Chondrocyte (in vitro differentiated cells): ENCODE data around the gene CCDC69. TPM values are rescaled to one million over a fixed set of nuclear protein-coding genes. Genes with fewer than 3 reads are reported as not detected.
"Not testable (repeated sequence)": the region's sequence is repeated elsewhere in the genome, so short reads cannot be mapped to it uniquely, and the experiment has no call there.

Experiments used
- DNase-seq: peaks from one replicate; pipeline ENCODE4 v3.0.0; 2021; ENCODE audit warnings: mixed read lengths, low spot score
- H3K27ac Mint-ChIP-seq: one replicate; pipeline ENCODE4 v1.8.0; 2021; ENCODE audit warnings: mild to moderate bottlenecking, moderate library complexity, mixed read lengths; ENCODE audit not compliant: unreplicated experiment
- H3K27me3 Mint-ChIP-seq: 2 replicates; pipeline ENCODE4 v1.8.0; 2021; ENCODE audit warnings: low read depth, mixed read lengths
- H3K36me3 Mint-ChIP-seq: 2 replicates; pipeline ENCODE4 v1.8.0; 2021; ENCODE audit warnings: low read depth, mixed read lengths
- H3K4me1 Mint-ChIP-seq: 2 replicates; pipeline ENCODE4 v1.8.0; 2021; ENCODE audit warnings: low read depth, mild to moderate bottlenecking, mixed read lengths
- H3K4me3 Mint-ChIP-seq: one replicate; pipeline ENCODE4 v1.8.0; 2021; ENCODE audit warnings: mild to moderate bottlenecking, moderate library complexity, mixed read lengths; ENCODE audit not compliant: unreplicated experiment
- H3K9me3 Mint-ChIP-seq: 2 replicates; pipeline ENCODE4 v1.8.0; 2021; ENCODE audit warnings: low read depth, mixed read lengths
- CTCF ChIP-seq: fragments of 200-600 bp; sonication (generic); IDR thresholded peaks from 2 replicates; pipeline ENCODE4 v1.5.0; 2021; ENCODE audit warnings: antibody characterized with exemption, mild to moderate bottlenecking, moderate library complexity
- total RNA-seq: library from RNA; stranded (reverse); gene quantifications from 3 replicates; pipeline ENCODE4 v1.2.1, GENCODE V29; 2021

Gene CCDC69
- total RNA-seq, 1 donor from 2014 or later = 1.3 TPM

DNA sequence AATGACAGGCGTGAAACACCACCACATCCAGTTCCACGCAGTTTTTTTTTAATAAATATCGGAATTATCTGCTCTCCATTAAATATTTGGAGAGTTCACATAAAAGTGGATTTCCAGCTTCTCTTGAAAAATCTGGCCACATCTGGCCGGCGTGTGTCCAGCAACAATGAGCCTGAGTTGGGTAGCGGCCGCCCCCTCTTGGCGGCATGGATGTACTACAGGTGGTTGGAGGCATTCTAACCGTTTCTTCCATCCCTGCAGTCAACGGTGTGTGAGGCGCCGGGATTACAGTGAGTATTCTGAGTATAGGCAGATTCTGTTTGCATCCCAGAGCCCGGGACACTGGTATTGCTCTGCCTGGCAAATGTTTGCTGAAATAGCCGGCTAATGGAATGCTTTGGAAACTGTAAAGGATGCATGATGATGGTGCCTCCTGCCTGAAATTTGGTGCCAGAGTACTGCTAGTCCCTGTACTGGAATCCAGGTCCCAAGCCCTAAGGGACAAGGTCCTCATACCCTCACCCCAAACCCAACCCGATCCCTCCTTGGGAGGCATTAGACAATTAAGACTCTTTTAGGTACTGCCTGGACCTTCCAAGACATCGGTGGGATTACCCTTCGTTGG lies 15.5 kb upstream of the CCDC69 start:
- Mint-ChIP-seq H3K27ac (no peak overlapping the region), H3K27me3 (peaks cover 8% of the 10 kb centered on the region), H3K9me3 (no peaks in the 10 kb centered on the region), H3K4me1 (peaks cover 11% of the 10 kb centered on the region), H3K4me3 (peak overlapping the region; percentile 36), H3K36me3 (no peaks in the 10 kb centered on the region)
- peak; percentile 80 for TF ChIP-seq CTCF
- no peak for DNase-seq

DNA sequence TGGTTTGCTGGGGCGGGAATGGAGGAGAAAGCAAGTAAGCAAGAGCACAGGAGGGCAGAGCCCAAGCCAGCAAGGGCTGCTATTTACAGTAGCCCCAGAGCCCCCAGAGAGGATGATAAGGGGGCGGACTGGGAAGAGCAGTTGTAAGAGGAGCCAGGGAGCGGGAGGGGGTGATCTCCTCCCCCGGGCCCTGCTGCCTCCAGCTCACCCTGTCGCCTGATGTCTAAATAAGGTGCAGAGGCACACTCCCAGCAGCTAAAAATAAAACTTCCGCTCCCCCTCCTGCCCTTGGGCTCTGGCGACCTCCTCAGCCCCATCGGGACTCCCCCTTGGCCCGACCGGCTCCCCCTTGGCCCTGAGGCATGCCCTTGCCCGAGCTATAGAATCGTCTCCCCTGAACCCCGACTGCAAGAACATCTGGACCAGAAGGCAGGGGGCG lies 14.4 kb upstream of the CCDC69 start:
- Mint-ChIP-seq H3K36me3 (no peaks in the 10 kb centered on the region), H3K27me3 (peaks cover 9% of the 10 kb centered on the region), H3K4me1 (peaks cover 11% of the 10 kb centered on the region), H3K27ac (no peak overlapping the region), H3K4me3 (peak overlapping the region; percentile 33), H3K9me3 (no peaks in the 10 kb centered on the region)
- TF ChIP-seq CTCF = no peak
- DNase-seq = no peak

GRCh38 chr5:151237685-151238084 lies 13.8 kb upstream of the CCDC69 start:
- DNase-seq = no peak
- H3K4me1 Mint-ChIP-seq = peaks cover 11% of the 10 kb centered on the region
- H3K4me3 Mint-ChIP-seq = no peak overlapping the region
- H3K27ac Mint-ChIP-seq = no peak overlapping the region
- H3K36me3 Mint-ChIP-seq = no peaks in the 10 kb centered on the region
- H3K27me3 Mint-ChIP-seq = peaks cover 9% of the 10 kb centered on the region
- no peaks in the 10 kb centered on the region for H3K9me3 Mint-ChIP-seq
- no peak for TF ChIP-seq CTCF

GRCh38 chr5:151236888-151237287 lies 13.0 kb upstream of the CCDC69 start:
- H3K9me3 Mint-ChIP-seq = no peaks in the 10 kb centered on the region
- peaks cover 11% of the 10 kb centered on the region for H3K4me1 Mint-ChIP-seq
- no peak for TF ChIP-seq CTCF
- no peak for DNase-seq
- H3K4me3 Mint-ChIP-seq = no peak overlapping the region
- H3K27ac Mint-ChIP-seq = no peak overlapping the region
- peaks cover 9% of the 10 kb centered on the region for H3K27me3 Mint-ChIP-seq
- H3K36me3 Mint-ChIP-seq = no peaks in the 10 kb centered on the region

DNA sequence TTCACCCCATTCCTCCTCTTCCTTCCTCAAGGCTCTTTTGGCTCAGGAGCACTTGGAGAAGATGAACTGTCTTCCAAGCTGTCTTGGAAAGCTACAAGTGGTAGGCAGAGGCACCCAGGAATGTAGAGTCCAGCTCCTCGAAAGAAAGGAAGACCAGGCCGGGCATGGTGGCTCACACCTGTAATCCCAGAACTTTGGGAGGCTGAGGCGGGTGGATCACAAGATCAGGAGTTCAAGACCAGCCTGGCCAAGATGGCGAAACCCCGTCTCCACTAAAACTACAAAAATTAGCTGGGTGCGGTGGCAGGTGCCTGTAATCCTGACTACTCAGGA lies 11.3 kb upstream of the CCDC69 start:
- DNase-seq, H3K9me3 Mint-ChIP-seq: not testable (repeated sequence)

More for the DNA sequence above, 11.3 kb upstream of the CCDC69 start:
- not testable (repeated sequence) for H3K4me3 Mint-ChIP-seq, H3K36me3 Mint-ChIP-seq, H3K27ac Mint-ChIP-seq
- H3K4me1 Mint-ChIP-seq = peaks cover 11% of the 10 kb centered on the region
- peaks cover 17% of the 10 kb centered on the region for H3K27me3 Mint-ChIP-seq
